OCI-LY1 (cell line): ENCODE results near the gene RANBP10.
A peak's percentile ranks its signal among the peaks of the same experiment; 100 is the strongest.

ENCODE experiments used
- H2AFZ ChIP-seq: fragments of 200-600 bp; sonication (generic), shearing (Covaris generic); 2 replicates; pipeline ENCODE4 v1.6.0; 2014; ENCODE audit warnings: antibody characterized with exemption, mild to moderate bottlenecking, low read length
- H3F3A ChIP-seq: fragments of 200-600 bp; sonication (generic), shearing (Covaris generic); 2 replicates; pipeline ENCODE4 v1.6.0; 2014; ENCODE audit warnings: mild to moderate bottlenecking, antibody characterized with exemption, low read length, moderate library complexity; ENCODE audit not compliant: insufficient read depth
- H3K27ac ChIP-seq: fragments of 200-600 bp; sonication (generic); 2 replicates; pipeline ENCODE4 v1.5.1; 2014; ENCODE audit warnings: low read length, mixed run types, mild to moderate bottlenecking, low read depth; ENCODE audit not compliant: poor library complexity, severe bottlenecking
- H3K27me3 ChIP-seq: fragments of 200-600 bp; sonication (generic); 2 replicates; pipeline ENCODE4 v1.6.0; 2014; ENCODE audit warnings: antibody characterized with exemption, mild to moderate bottlenecking, low read length, moderate library complexity; ENCODE audit not compliant: insufficient read depth
- H3K36me3 ChIP-seq: fragments of 200-600 bp; sonication (generic); 2 replicates; pipeline ENCODE4 v1.6.1; 2014; ENCODE audit warnings: mild to moderate bottlenecking, antibody characterized with exemption, low read length, moderate library complexity, mixed read lengths; ENCODE audit not compliant: insufficient read depth
- H3K4me1 ChIP-seq: fragments of 200-600 bp; sonication (generic); 2 replicates; pipeline ENCODE4 v1.5.1; 2014; ENCODE audit warnings: mild to moderate bottlenecking, low read length, moderate library complexity; ENCODE audit not compliant: insufficient read depth, severe bottlenecking
- H3K4me2 ChIP-seq: fragments of 200-600 bp; sonication (generic), shearing (Covaris generic); 2 replicates; pipeline ENCODE4 v1.6.1; 2014; ENCODE audit warnings: low read length
- H3K4me3 ChIP-seq: fragments of 200-600 bp; sonication (generic); 2 replicates; pipeline ENCODE4 v1.5.1; 2014; ENCODE audit warnings: low read length, low read depth, mild to moderate bottlenecking, mixed read lengths; ENCODE audit not compliant: poor library complexity, severe bottlenecking
- H3K79me2 ChIP-seq: fragments of 200-600 bp; shearing (Covaris generic); 2 replicates; pipeline ENCODE4 v1.6.1; 2016; ENCODE audit warnings: mixed run types, low read length, mixed read lengths; ENCODE audit not compliant: insufficient read depth
- H3K9ac ChIP-seq: fragments of 200-600 bp; sonication (generic), shearing (Covaris generic); 2 replicates; pipeline ENCODE4 v1.6.1; 2014; ENCODE audit warnings: mild to moderate bottlenecking, low read length, mixed read lengths
- H3K9me2 ChIP-seq: fragments of 200-600 bp; sonication (generic), shearing (Covaris generic); 2 replicates; pipeline ENCODE4 v1.6.1; 2014; ENCODE audit warnings: low read depth, mild to moderate bottlenecking, low read length, mixed read lengths
- H3K9me3 ChIP-seq: fragments of 200-600 bp; shearing (Covaris generic); 2 replicates; pipeline ENCODE4 v1.6.1; 2014; ENCODE audit warnings: low read length, mixed read lengths
- H4K20me1 ChIP-seq: fragments of 200-600 bp; sonication (generic), shearing (Covaris generic); 2 replicates; pipeline ENCODE4 v1.6.0; 2016; ENCODE audit warnings: mild to moderate bottlenecking, low read length; ENCODE audit not compliant: insufficient read depth
- CTCF ChIP-seq: fragments of 200-600 bp; sonication (generic), shearing (Covaris generic); IDR thresholded peaks from 2 replicates; pipeline ENCODE4 v1.5.1; 2017; ENCODE audit warnings: mild to moderate bottlenecking, antibody characterized with exemption, low read length, moderate library complexity, mixed read lengths
- EZH2 ChIP-seq: fragments of 200-600 bp; sonication (generic), shearing (Covaris generic); IDR thresholded peaks from 2 replicates; pipeline ENCODE4 v1.8.0; 2017; ENCODE audit warnings: borderline replicate concordance, mixed run types, mild to moderate bottlenecking, antibody characterized with exemption, low read length, moderate library complexity, mixed read lengths

The RANBP10 gene

GRCh38 chr16:67719778-67720144 is 86.6 kb downstream of the RANBP10 start:
- Histone ChIP-seq H3K27ac (peak overlapping the region; percentile 61), H3K27me3 (no peaks in the 10 kb centered on the region), H2AFZ (no peak overlapping the region), H3F3A (no peaks in the 10 kb centered on the region; the same call in 1 of the 2 replicates), H3K36me3 (no peaks in the 10 kb centered on the region; the same call in 1 of the 2 replicates), H3K9ac (peak overlapping the region; percentile 81), H3K4me2 (peak overlapping the region; percentile 94), H3K4me1 (peaks cover 36% of the 10 kb centered on the region), H4K20me1 (no peaks in the 10 kb centered on the region), H3K4me3 (peak overlapping the region; percentile 83), H3K9me2 (no peaks in the 10 kb centered on the region), H3K79me2 (peaks cover 36% of the 10 kb centered on the region), H3K9me3 (no peaks in the 10 kb centered on the region)
- no peak for TF ChIP-seq EZH2
- TF ChIP-seq CTCF, result no peak

- Histone ChIP-seq H3K4me1 (peaks cover 40% of the 10 kb centered on the region), H3K9me2 (no peaks in the 10 kb centered on the region), H3K36me3 (no peaks in the 10 kb centered on the region; the same call in 1 of the 2 replicates), H3K4me3 (peak within 1 kb of the TSS; percentile 83), H3F3A (no peaks in the 10 kb centered on the region; the same call in 1 of the 2 replicates), H3K4me2 (peak within 1 kb of the TSS; percentile 94), H3K9ac (peak within 1 kb of the TSS; percentile 81), H4K20me1 (no peaks in the 10 kb centered on the region), H3K9me3 (no peaks in the 10 kb centered on the region), H2AFZ (no peak within 1 kb of the TSS), H3K27ac (peak within 1 kb of the TSS; percentile 61), H3K27me3 (no peaks in the 10 kb centered on the region), H3K79me2 (peaks cover 42% of the 10 kb centered on the region)
- TF ChIP-seq CTCF (no peak; the same call in 1 of the 2 replicates), EZH2 (no peak)
Measured at GRCh38 chr16:67719048-67719777, 87.1 kb downstream of the RANBP10 start, which contains the start of gene GFOD2. Gene GFOD2 (minus strand): TSS chr16:67719316. CDS start chr16:67685715, 33,601 bp downstream.

- Histone ChIP-seq H2AFZ (no peak overlapping the region), H3K9me3 (no peaks in the 10 kb centered on the region), H3K27me3 (no peaks in the 10 kb centered on the region), H3K4me2 (peak overlapping the region; percentile 94), H3K9me2 (no peaks in the 10 kb centered on the region), H3K27ac (no peak overlapping the region), H3K4me3 (peak overlapping the region; percentile 83), H3K9ac (peak overlapping the region; percentile 81), H3K79me2 (peaks cover 47% of the 10 kb centered on the region), H3F3A (no peaks in the 10 kb centered on the region; the same call in 1 of the 2 replicates), H3K36me3 (no peaks in the 10 kb centered on the region; the same call in 1 of the 2 replicates), H4K20me1 (no peaks in the 10 kb centered on the region), H3K4me1 (peaks cover 44% of the 10 kb centered on the region)
- TF ChIP-seq EZH2, result no peak
- no peak; the same call in 1 of the 2 replicates for TF ChIP-seq CTCF
Measured at GRCh38 chr16:67718668-67719047, 87.7 kb downstream of the RANBP10 start.
